ENCODE data around the gene CFAP20DC.

CFAP20DC gene

DNA sequence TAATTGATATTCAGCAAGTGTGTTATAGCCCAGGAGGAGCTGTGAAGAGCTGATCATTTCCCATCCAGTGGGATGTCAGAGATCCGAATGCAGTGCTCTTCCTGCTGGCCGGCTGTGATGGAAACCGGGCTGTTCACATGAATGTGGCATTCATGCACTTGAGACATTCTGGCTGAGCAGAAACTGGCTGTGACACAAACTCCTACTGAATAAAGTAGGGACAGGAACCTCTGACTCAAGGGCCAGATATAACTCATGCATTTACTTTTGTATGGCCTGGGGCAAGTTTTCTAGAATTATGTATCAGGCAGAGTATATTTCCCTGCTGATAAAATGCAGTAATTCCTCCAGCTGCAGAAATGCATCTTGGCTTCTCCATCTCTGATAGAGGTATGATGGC lies 299.9 kb downstream of the CFAP20DC start:
- H3K9me3 ChIP-seq (replicated peaks; ENCODE audit: insufficient read depth, low read length): no peaks in the 10 kb centered on the region

DNA sequence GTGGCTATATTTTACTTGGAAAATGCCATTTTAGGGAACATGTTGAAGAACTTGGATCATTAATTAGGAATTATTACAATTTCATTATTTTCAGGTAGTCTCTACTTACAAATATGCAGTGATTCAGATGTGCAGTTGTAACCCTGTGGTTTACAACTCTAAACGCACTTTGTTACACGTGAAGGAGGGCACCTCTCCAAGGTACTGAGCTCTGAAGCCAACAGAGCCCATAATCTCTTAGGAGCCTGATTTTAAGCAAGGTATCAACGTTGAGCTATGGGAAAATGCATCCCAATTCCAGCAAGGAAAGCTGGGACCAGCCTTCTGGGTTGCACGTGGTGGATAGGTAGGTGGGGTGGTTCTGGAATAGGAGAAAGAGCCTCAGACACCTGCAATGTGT lies 301.8 kb downstream of the CFAP20DC start:
- no peaks in the 10 kb centered on the region for H4K20me1 ChIP-seq (ENCODE audit: insufficient read depth, low read length)
- no peaks in the 10 kb centered on the region for H3K9me3 ChIP-seq (replicated peaks; ENCODE audit: insufficient read depth, low read length)
- H3K4me1 ChIP-seq (ENCODE audit: low read length): no peaks in the 10 kb centered on the region
- H3K4me2 ChIP-seq (ENCODE audit: low read depth, low read length): no peak overlapping the region
- H3K36me3 ChIP-seq (replicated peaks; ENCODE audit: insufficient read depth, low read length): no peaks in the 10 kb centered on the region
- no peak overlapping the region for H3K4me3 ChIP-seq (ENCODE audit: low read length)
- DNase-seq: no peak
- H3K27me3 ChIP-seq (replicated peaks; ENCODE audit: insufficient read depth, low read length): no peaks in the 10 kb centered on the region
- H3K79me2 ChIP-seq (ENCODE audit: low read length): no peaks in the 10 kb centered on the region
- no peaks in the 10 kb centered on the region for H3K9me2 ChIP-seq (replicated peaks; ENCODE audit: insufficient read depth, low read length)
- TF ChIP-seq EZH2 (optimal IDR thresholded peaks at IDR 0.05; ENCODE audit: low read depth, low read length) (no peak), EZH2phosphoT487 (IDR thresholded peaks at IDR 0.05; ENCODE audit: low read length) (no peak)
- TF ChIP-seq, protein P1, sequence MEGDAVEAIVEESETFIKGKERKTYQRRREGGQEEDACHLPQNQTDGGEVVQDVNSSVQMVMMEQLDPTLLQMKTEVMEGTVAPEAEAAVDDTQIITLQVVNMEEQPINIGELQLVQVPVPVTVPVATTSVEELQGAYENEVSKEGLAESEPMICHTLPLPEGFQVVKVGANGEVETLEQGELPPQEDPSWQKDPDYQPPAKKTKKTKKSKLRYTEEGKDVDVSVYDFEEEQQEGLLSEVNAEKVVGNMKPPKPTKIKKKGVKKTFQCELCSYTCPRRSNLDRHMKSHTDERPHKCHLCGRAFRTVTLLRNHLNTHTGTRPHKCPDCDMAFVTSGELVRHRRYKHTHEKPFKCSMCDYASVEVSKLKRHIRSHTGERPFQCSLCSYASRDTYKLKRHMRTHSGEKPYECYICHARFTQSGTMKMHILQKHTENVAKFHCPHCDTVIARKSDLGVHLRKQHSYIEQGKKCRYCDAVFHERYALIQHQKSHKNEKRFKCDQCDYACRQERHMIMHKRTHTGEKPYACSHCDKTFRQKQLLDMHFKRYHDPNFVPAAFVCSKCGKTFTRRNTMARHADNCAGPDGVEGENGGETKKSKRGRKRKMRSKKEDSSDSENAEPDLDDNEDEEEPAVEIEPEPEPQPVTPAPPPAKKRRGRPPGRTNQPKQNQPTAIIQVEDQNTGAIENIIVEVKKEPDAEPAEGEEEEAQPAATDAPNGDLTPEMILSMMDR (IDR thresholded peaks at IDR 0.05; ENCODE audit: low read length): no peak
- H3K9ac ChIP-seq (ENCODE audit: low read length): no peak overlapping the region
- H3K27ac ChIP-seq (ENCODE audit: low read length): no peak overlapping the region
- no peak overlapping the region for H2AFZ ChIP-seq (ENCODE audit: low read length)
- no peaks in the 10 kb centered on the region for H3F3A ChIP-seq (ENCODE audit: insufficient read depth, low read length)

More for the DNA sequence above, 299.9 kb downstream of the CFAP20DC start:
- Histone ChIP-seq H2AFZ (ENCODE audit: low read length) (no peak overlapping the region), H3K36me3 (replicated peaks; ENCODE audit: insufficient read depth, low read length) (no peaks in the 10 kb centered on the region), H3F3A (ENCODE audit: insufficient read depth, low read length) (no peaks in the 10 kb centered on the region), H3K4me2 (ENCODE audit: low read depth, low read length) (no peak overlapping the region), H3K27me3 (replicated peaks; ENCODE audit: insufficient read depth, low read length) (no peaks in the 10 kb centered on the region), H3K79me2 (ENCODE audit: low read length) (no peaks in the 10 kb centered on the region), H3K4me3 (ENCODE audit: low read length) (no peak overlapping the region), H4K20me1 (ENCODE audit: insufficient read depth, low read length) (no peaks in the 10 kb centered on the region), H3K27ac (ENCODE audit: low read length) (no peak overlapping the region), H3K4me1 (ENCODE audit: low read length) (no peaks in the 10 kb centered on the region), H3K9me2 (replicated peaks; ENCODE audit: insufficient read depth, low read length) (no peaks in the 10 kb centered on the region), H3K9ac (ENCODE audit: low read length) (no peak overlapping the region)
- TF ChIP-seq, protein P1 (IDR thresholded peaks at IDR 0.05; ENCODE audit: low read length): no peak
- TF ChIP-seq EZH2phosphoT487 (IDR thresholded peaks at IDR 0.05; ENCODE audit: low read length) (no peak), EZH2 (optimal IDR thresholded peaks at IDR 0.05; ENCODE audit: low read depth, low read length) (no peak)
- no peak for DNase-seq

DNA sequence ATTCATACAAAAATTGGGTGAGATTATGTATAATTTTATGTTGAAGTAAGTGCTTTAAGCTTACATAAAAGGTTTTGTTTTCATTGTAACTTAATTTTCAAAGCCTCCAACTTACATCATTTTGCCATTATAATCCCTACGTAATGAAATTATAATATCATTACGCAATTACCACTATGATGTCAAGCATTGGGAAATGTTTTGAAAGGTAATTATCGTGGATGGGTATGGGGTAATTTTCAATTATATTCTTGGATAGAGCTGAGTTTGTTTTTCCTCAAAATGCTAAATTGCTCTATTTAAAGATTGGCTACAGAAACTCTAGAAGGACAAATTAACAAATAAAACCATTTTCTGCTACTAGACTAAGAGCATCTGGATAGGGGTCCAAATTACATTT lies 303.1 kb downstream of the CFAP20DC start:
- Histone ChIP-seq H3K9me2 (replicated peaks; ENCODE audit: insufficient read depth, low read length) (no peaks in the 10 kb centered on the region), H3K79me2 (ENCODE audit: low read length) (no peaks in the 10 kb centered on the region), H2AFZ (ENCODE audit: low read length) (no peak overlapping the region), H3K4me2 (ENCODE audit: low read depth, low read length) (no peak overlapping the region), H3K27me3 (replicated peaks; ENCODE audit: insufficient read depth, low read length) (no peaks in the 10 kb centered on the region), H3K27ac (ENCODE audit: low read length) (no peak overlapping the region), H3K36me3 (replicated peaks; ENCODE audit: insufficient read depth, low read length) (no peaks in the 10 kb centered on the region), H3K9ac (ENCODE audit: low read length) (no peak overlapping the region), H4K20me1 (ENCODE audit: insufficient read depth, low read length) (no peaks in the 10 kb centered on the region), H3K9me3 (replicated peaks; ENCODE audit: insufficient read depth, low read length) (no peaks in the 10 kb centered on the region), H3K4me3 (ENCODE audit: low read length) (no peak overlapping the region), H3F3A (ENCODE audit: insufficient read depth, low read length) (no peaks in the 10 kb centered on the region), H3K4me1 (ENCODE audit: low read length) (no peaks in the 10 kb centered on the region)
- DNase-seq: no peak
- TF ChIP-seq, protein P1 (IDR thresholded peaks at IDR 0.05; ENCODE audit: low read length): no peak
- TF ChIP-seq EZH2 (optimal IDR thresholded peaks at IDR 0.05; ENCODE audit: low read depth, low read length) (no peak), EZH2phosphoT487 (IDR thresholded peaks at IDR 0.05; ENCODE audit: low read length) (no peak)
